Right lung (tissue), 10 donors: Measurements from ENCODE around the gene NPHP1. TPM values are rescaled to one million over a fixed set of nuclear protein-coding genes. Genes with fewer than 3 reads are reported as not detected.
"Not testable (repeated sequence)": the region's sequence is repeated elsewhere in the genome, so short reads cannot be mapped to it uniquely, and the experiment has no call there.

Experiments used
- DNase-seq, 2 donors: peaks; one replicate each; pipeline ENCODE4 v3.0.0-alpha.2; 2013
- long read RNA-seq, 8 donors: transcript quantifications; one replicate each; lab custom pipeline, GENCODE V29; 2026
- polyA plus RNA-seq, 5 donors: library from polyadenylated mRNA; unstranded; fragments of 120-200 nt; gene quantifications; one replicate each; pipeline versions ENCODE4 v1.2.1 to v1.2.3, GENCODE V29; 2013; ENCODE audit warnings: inconsistent platforms in 1 of 5, low replicate concordance in 1 of 5; ENCODE audit not compliant: insufficient read length in 5 of 5, insufficient read depth in 1 of 5

Gene NPHP1
- polyA plus RNA-seq = 10 to 100 TPM; 13.3 to 20.1 (median 17.7) TPM
- long read RNA-seq, donor 1, partial matches to known transcripts = 90 of 95 reads
- long read RNA-seq, donor 1, other reads (novel, unspliced or antisense) = 0 of 95 reads
- long read RNA-seq, donor 2, partial matches to known transcripts = 0 of 2 reads
- long read RNA-seq, donor 2, other reads (novel, unspliced or antisense) = 0 of 2 reads
- long read RNA-seq, donor 3, partial matches to known transcripts = 41 of 42 reads
- long read RNA-seq, donor 3, other reads (novel, unspliced or antisense) = 0 of 42 reads
- long read RNA-seq, donor 4, partial matches to known transcripts = 0 of 3 reads
- long read RNA-seq, donor 4, other reads (novel, unspliced or antisense) = 0 of 3 reads
- long read RNA-seq, donor 5, partial matches to known transcripts = 0 of 4 reads
- long read RNA-seq, donor 5, other reads (novel, unspliced or antisense) = 0 of 4 reads
- long read RNA-seq, donor 6, partial matches to known transcripts = 0 of 3 reads
- long read RNA-seq, donor 6, other reads (novel, unspliced or antisense) = 0 of 3 reads
- long read RNA-seq, donor 7, partial matches to known transcripts = 0 of 1 reads
- long read RNA-seq, donor 7, other reads (novel, unspliced or antisense) = 0 of 1 reads
- long read RNA-seq, donor 8, partial matches to known transcripts = 0 of 1 reads
- long read RNA-seq, donor 8, other reads (novel, unspliced or antisense) = 0 of 1 reads

- DNase-seq = peak; percentile 85 to 86
These were observed at the start of gene NPHP1 for GRCh38 chr2:110204408-110205385. TSS of gene NPHP1 (minus strand) at chr2:110205013. CDS start at chr2:110204968, 45 bp downstream.

GRCh38 chr2:110248081-110248795 lies 43.4 kb upstream of the NPHP1 start:
- DNase-seq = not testable (repeated sequence)

GRCh38 chr2:110245488-110246435 lies 40.9 kb upstream of the NPHP1 start:
- DNase-seq = not testable (repeated sequence)

GRCh38 chr2:110243283-110243682 lies 38.5 kb upstream of the NPHP1 start:
- not testable (repeated sequence) for DNase-seq

GRCh38 chr2:110234514-110234913 lies 29.7 kb upstream of the NPHP1 start:
- DNase-seq = not testable (repeated sequence)

GRCh38 chr2:110229886-110230285 lies 25.1 kb upstream of the NPHP1 start:
- DNase-seq = not testable (repeated sequence)

- not testable (repeated sequence) for DNase-seq
These were observed 17.8 kb upstream of the NPHP1 start for GRCh38 chr2:110222626-110223025.

- DNase-seq = no peak
These were observed 17.1 kb upstream of the NPHP1 start for GRCh38 chr2:110221938-110222337.

- no peak for DNase-seq
These were observed 15.4 kb upstream of the NPHP1 start for GRCh38 chr2:110220190-110220564.

- DNase-seq = no peak
These were observed 14.8 kb upstream of the NPHP1 start for GRCh38 chr2:110219496-110220189.

- DNase-seq = not testable (repeated sequence)
These were observed 14.1 kb upstream of the NPHP1 start for GRCh38 chr2:110218889-110219288.

GRCh38 chr2:110216803-110217202 lies 12.0 kb upstream of the NPHP1 start:
- no peak for DNase-seq

GRCh38 chr2:110216199-110216598 lies 11.4 kb upstream of the NPHP1 start:
- no peak for DNase-seq

GRCh38 chr2:110215566-110216158 lies 10.8 kb upstream of the NPHP1 start:
- DNase-seq = no peak

GRCh38 chr2:110215091-110215490 lies 10.3 kb upstream of the NPHP1 start:
- no peak for DNase-seq

GRCh38 chr2:110213522-110213921 lies 8.7 kb upstream of the NPHP1 start:
- DNase-seq = not testable (repeated sequence)

- peak; percentile 82 to 87 for DNase-seq
These were observed 7.4 kb upstream of the NPHP1 start, which contains the start of gene MTLN for GRCh38 chr2:110211938-110212858. TSS of gene MTLN (minus strand) at chr2:110212547. CDS start at chr2:110212525, 22 bp downstream.
